ENCODE results near the gene RNU6-9.

DNA sequence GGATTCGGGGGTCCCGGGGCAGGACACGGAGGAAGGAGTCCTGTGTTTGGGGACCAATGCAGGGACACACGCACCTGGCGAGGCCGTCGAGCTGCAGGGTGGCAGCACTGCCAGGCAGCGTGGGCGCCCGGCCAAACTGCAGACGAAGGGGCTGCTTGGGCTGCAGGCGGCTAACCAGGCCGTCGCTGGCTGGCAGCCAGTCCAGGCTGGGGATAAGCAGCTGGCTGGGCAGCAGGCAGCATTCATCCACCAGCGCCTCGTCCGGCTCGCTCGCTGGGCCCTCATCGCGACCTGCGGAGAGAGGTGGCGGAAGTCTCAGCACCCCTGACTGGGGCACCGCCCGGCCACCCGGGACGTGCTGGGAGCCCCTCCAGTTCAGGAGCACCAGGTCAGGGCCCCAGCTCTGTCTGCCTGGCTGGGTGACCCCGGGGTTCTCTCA is 22.3 kb upstream of the RNU6-9 start:
- TF ChIP-seq ZBTB11 (tag by site-specific recombination; conservative IDR thresholded peaks at IDR 0.05; ENCODE audit: low read depth), result no peak
- no peak for TF ChIP-seq ZFP69B (tag by site-specific recombination; IDR thresholded peaks at IDR 0.05)
- no peak for TF ChIP-seq ZNF768 (tag by site-specific recombination; IDR thresholded peaks at IDR 0.05)
- no peak for TF ChIP-seq KLF9 (tag by site-specific recombination; IDR thresholded peaks at IDR 0.05; ENCODE audit: low read depth)
- no peak for TF ChIP-seq CTCF (tag by site-specific recombination; IDR thresholded peaks at IDR 0.05)
- TF ChIP-seq, protein P1, sequence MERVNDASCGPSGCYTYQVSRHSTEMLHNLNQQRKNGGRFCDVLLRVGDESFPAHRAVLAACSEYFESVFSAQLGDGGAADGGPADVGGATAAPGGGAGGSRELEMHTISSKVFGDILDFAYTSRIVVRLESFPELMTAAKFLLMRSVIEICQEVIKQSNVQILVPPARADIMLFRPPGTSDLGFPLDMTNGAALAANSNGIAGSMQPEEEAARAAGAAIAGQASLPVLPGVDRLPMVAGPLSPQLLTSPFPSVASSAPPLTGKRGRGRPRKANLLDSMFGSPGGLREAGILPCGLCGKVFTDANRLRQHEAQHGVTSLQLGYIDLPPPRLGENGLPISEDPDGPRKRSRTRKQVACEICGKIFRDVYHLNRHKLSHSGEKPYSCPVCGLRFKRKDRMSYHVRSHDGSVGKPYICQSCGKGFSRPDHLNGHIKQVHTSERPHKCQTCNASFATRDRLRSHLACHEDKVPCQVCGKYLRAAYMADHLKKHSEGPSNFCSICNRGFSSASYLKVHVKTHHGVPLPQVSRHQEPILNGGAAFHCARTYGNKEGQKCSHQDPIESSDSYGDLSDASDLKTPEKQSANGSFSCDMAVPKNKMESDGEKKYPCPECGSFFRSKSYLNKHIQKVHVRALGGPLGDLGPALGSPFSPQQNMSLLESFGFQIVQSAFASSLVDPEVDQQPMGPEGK (tag by site-specific recombination; IDR thresholded peaks at IDR 0.05), result no peak
- no peak for TF ChIP-seq KLF16 (tag by site-specific recombination; IDR thresholded peaks at IDR 0.05)
- TF ChIP-seq ZNF292 (tag by site-specific recombination; IDR thresholded peaks at IDR 0.05; ENCODE audit: borderline replicate concordance, low read depth), result no peak
- no peak for TF ChIP-seq TCF7L2 (IDR thresholded peaks at IDR 0.05; ENCODE audit: borderline replicate concordance, low read depth, low read length)
- no peak for TF ChIP-seq ZNF837 (tag by site-specific recombination; IDR thresholded peaks at IDR 0.05)
- TF ChIP-seq MYNN (tag by site-specific recombination; IDR thresholded peaks at IDR 0.05; ENCODE audit: borderline replicate concordance), result no peak
